SK-N-SH (cell line): ENCODE data around the gene PNPLA1. TPM values are rescaled to one million over a fixed set of nuclear protein-coding genes. Genes with fewer than 3 reads are reported as not detected.

Experiments
- CTCF ChIA-PET: fragments of 300-600, 350-600 bp; formaldehyde crosslinking; extraction: SDS; loops from one replicate; lab custom pipeline; 2021; lab: Yijun Ruan, JAX
- POLR2A ChIA-PET: fragments of 350-600 bp; sonication (Branson Sonifier 250); formaldehyde crosslinking; extraction: SDS; loops from one replicate; lab custom pipeline; 2020; ENCODE audit warnings: antibody characterized with exemption, inconsistent platforms; lab: Yijun Ruan, JAX
- DNase-seq: peaks from one replicate; pipeline ENCODE4 v3.0.0; 2012
- H2AFZ ChIP-seq: fragments of 200-600 bp; sonication (generic); 2 replicates; pipeline ENCODE4 v1.8.1; 2016; ENCODE audit warnings: antibody characterized with exemption, mild to moderate bottlenecking, low read depth
- H3F3A ChIP-seq: fragments of 200-600 bp; sonication (generic); replicated peaks from 2 replicates; pipeline ENCODE3; 2016; ENCODE audit warnings: antibody characterized with exemption, mild to moderate bottlenecking; ENCODE audit not compliant: insufficient read depth
- H3K27ac ChIP-seq, 2 experiments: fragments of 200-500 bp in 1 of 2; fragments of 200-600 bp in 1 of 2; sonication (Bioruptor generic) in 1 of 2; sonication (generic), shearing (Covaris generic) in 1 of 2; 2 replicates each; pipeline versions ENCODE4 v1.5.1 to v1.6.1; 2014 to 2016; ENCODE audit warnings: low read depth in 2 of 2, inconsistent platforms in 1 of 2, low read length in 1 of 2, mild to moderate bottlenecking in 1 of 2, mixed read lengths in 1 of 2
- H3K27me3 ChIP-seq: fragments of 200-600 bp; sonication (generic), shearing (Covaris generic); 2 replicates; pipeline ENCODE4 v1.6.1; 2016; ENCODE audit warnings: mixed run types; ENCODE audit not compliant: insufficient read depth
- H3K36me3 ChIP-seq, 2 experiments: fragments of 200-500 bp in 1 of 2; fragments of 200-600 bp in 1 of 2; sonication (Bioruptor generic) in 1 of 2; sonication (generic) in 1 of 2; replicated peaks in 1 of 2; 2 replicates each; pipeline versions ENCODE3 to v1.5.1; 2014 to 2016; ENCODE audit warnings: low read length in 1 of 2, mild to moderate bottlenecking in 1 of 2; ENCODE audit not compliant: insufficient read depth in 2 of 2, control insufficient read depth in 1 of 2
- H3K4me1 ChIP-seq, 2 experiments: fragments of 200-500 bp in 1 of 2; fragments of 200-600 bp in 1 of 2; sonication (Bioruptor generic) in 1 of 2; sonication (generic), shearing (Covaris generic) in 1 of 2; 2 replicates each; pipeline versions ENCODE4 v1.5.1 to v1.6.1; 2014 to 2016; ENCODE audit warnings: low read depth in 1 of 2, low read length in 1 of 2, mixed run types in 1 of 2; ENCODE audit not compliant: insufficient read depth in 2 of 2, control insufficient read depth in 1 of 2
- H3K4me2 ChIP-seq: fragments of 200-600 bp; sonication (generic), shearing (Covaris generic); 2 replicates; pipeline ENCODE4 v1.6.1; 2017; ENCODE audit warnings: mixed run types
- H3K4me3 ChIP-seq, 2 experiments: fragments of 200-500 bp in 1 of 2; fragments of 200-600 bp in 1 of 2; sonication (Bioruptor generic) in 1 of 2; sonication (generic), shearing (Covaris generic) in 1 of 2; 2 replicates each; pipeline versions ENCODE4 v1.5.1 to v1.8.1; 2014 to 2016; ENCODE audit warnings: low read depth in 2 of 2, inconsistent platforms in 1 of 2, low read length in 1 of 2, mild to moderate bottlenecking in 1 of 2, mixed read lengths in 1 of 2, moderate library complexity in 1 of 2
- H3K79me2 ChIP-seq: fragments of 200-600 bp; sonication (generic); 2 replicates; pipeline ENCODE4 v1.8.1; 2017; ENCODE audit warnings: mild to moderate bottlenecking; ENCODE audit not compliant: insufficient read depth
- H3K9ac ChIP-seq: fragments of 200-600 bp; sonication (generic); 2 replicates; pipeline ENCODE4 v1.6.1; 2017; ENCODE audit warnings: mixed run types
- H3K9me2 ChIP-seq: fragments of 200-600 bp; sonication (generic); 2 replicates; pipeline ENCODE4 v1.6.1; 2017; ENCODE audit warnings: mixed run types
- H3K9me3 ChIP-seq: fragments of 200-600 bp; sonication (generic); 2 replicates; pipeline ENCODE4 v1.6.1; 2017; ENCODE audit warnings: mixed run types, mild to moderate bottlenecking, moderate library complexity
- H4K20me1 ChIP-seq: fragments of 200-600 bp; sonication (generic); 2 replicates; pipeline ENCODE4 v1.6.1; 2017; ENCODE audit warnings: mild to moderate bottlenecking, mixed run types; ENCODE audit not compliant: insufficient read depth
- FOXJ3 ChIP-seq: sonication (generic); formaldehyde crosslinking; IDR thresholded peaks from 2 replicates; pipeline ENCODE4 v1.5.1; 2020; ENCODE audit warnings: mild to moderate bottlenecking, missing genetic modification reagents
- GATA2 ChIP-seq: sonication (generic); formaldehyde crosslinking; IDR thresholded peaks from 2 replicates; pipeline ENCODE4 v1.5.0; 2020; ENCODE audit warnings: mild to moderate bottlenecking, missing genetic modification reagents
- JUND ChIP-seq: IDR thresholded peaks from 2 replicates; pipeline ENCODE4 v1.4.0; 2012
- MEF2A ChIP-seq: IDR thresholded peaks from 2 replicates; pipeline ENCODE4 v1.4.0; 2012; ENCODE audit warnings: low read depth, borderline replicate concordance
- RCOR1 ChIP-seq: fragments of 150-350 bp; IDR thresholded peaks from 2 replicates; pipeline ENCODE4 v1.6.1; 2017; ENCODE audit warnings: antibody characterized with exemption, low read length
- RXRA ChIP-seq: IDR thresholded peaks from 2 replicates; pipeline ENCODE4 v1.4.0; 2012; ENCODE audit warnings: low read depth, mild to moderate bottlenecking, borderline replicate concordance
- WGBS: methylation state at CpG from one replicate; pipeline ENCODE4 v1.1.6; 2017; ENCODE audit warnings: low lambda C conversion rate; 5-methylcytosine and 5-hydroxymethylcytosine counted together
- polyA plus RNA-seq, 3 experiments: library from polyadenylated mRNA; depleted of rRNA; stranded (reverse); fragments of >200 nt; gene quantifications; 2 replicates each; pipeline ENCODE4 v1.2.3, GENCODE V29; 2012
- TF ChIP-seq, protein P1 (sequence below): fragments of 200-600 bp; sonication (generic); IDR thresholded peaks from 2 replicates; pipeline ENCODE4 v1.6.1; 2017; ENCODE audit warnings: antibody characterized with exemption, mild to moderate bottlenecking, moderate library complexity
- TF ChIP-seq, protein P2 (sequence below): IDR thresholded peaks from 2 replicates; pipeline ENCODE4 v1.6.1; 2012; ENCODE audit warnings: mild to moderate bottlenecking, low read depth, low read length, moderate library complexity
- TF ChIP-seq, protein P3 (sequence below): IDR thresholded peaks from 2 replicates; pipeline ENCODE4 v1.4.0; 2012; ENCODE audit warnings: low read depth, borderline replicate concordance
- TF ChIP-seq, protein P4 (sequence below): IDR thresholded peaks from 2 replicates; pipeline ENCODE4 v1.4.0; 2012; ENCODE audit warnings: low read depth, borderline replicate concordance

Gene PNPLA1
- polyA plus RNA-seq, 1 of the 3 experiments (the other 2 are of a cell fraction) = not detected

DNA sequence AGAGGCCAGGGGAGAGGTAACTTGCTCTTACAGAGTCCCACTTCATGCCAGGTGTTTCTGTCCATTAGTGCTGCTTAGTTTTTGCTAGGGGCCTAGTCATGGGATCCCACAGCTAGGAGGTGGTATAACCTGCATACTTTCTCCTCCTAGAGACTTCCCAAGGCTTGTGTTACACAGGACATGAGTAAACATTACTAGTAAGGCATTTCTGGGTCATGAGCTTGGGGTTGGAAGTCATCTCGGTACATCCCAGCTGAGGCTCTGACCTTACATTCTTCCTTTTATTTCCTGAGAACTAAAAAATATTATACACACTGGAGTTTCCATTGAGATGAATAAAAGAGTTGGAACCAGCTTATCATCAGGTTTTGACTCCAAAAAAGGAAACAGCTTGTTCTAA, 20.9 kb upstream of the PNPLA1 start:
- DNase-seq = no peak
- H3K9me2 ChIP-seq = no peaks in the 10 kb centered on the region
- peaks cover 0 to 18% of the 10 kb centered on the region in 2 experiments; a peak in 1 of 4 replicates for H3K4me1 ChIP-seq
- TF ChIP-seq JUND (no peak), GATA2 (CRISPR knock-in tag) (no peak), RXRA (no peak), MEF2A (no peak), FOXJ3 (no peak), RCOR1 (no peak)
- TF ChIP-seq, protein P1, sequence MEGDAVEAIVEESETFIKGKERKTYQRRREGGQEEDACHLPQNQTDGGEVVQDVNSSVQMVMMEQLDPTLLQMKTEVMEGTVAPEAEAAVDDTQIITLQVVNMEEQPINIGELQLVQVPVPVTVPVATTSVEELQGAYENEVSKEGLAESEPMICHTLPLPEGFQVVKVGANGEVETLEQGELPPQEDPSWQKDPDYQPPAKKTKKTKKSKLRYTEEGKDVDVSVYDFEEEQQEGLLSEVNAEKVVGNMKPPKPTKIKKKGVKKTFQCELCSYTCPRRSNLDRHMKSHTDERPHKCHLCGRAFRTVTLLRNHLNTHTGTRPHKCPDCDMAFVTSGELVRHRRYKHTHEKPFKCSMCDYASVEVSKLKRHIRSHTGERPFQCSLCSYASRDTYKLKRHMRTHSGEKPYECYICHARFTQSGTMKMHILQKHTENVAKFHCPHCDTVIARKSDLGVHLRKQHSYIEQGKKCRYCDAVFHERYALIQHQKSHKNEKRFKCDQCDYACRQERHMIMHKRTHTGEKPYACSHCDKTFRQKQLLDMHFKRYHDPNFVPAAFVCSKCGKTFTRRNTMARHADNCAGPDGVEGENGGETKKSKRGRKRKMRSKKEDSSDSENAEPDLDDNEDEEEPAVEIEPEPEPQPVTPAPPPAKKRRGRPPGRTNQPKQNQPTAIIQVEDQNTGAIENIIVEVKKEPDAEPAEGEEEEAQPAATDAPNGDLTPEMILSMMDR = no peak
- TF ChIP-seq, protein P2, sequence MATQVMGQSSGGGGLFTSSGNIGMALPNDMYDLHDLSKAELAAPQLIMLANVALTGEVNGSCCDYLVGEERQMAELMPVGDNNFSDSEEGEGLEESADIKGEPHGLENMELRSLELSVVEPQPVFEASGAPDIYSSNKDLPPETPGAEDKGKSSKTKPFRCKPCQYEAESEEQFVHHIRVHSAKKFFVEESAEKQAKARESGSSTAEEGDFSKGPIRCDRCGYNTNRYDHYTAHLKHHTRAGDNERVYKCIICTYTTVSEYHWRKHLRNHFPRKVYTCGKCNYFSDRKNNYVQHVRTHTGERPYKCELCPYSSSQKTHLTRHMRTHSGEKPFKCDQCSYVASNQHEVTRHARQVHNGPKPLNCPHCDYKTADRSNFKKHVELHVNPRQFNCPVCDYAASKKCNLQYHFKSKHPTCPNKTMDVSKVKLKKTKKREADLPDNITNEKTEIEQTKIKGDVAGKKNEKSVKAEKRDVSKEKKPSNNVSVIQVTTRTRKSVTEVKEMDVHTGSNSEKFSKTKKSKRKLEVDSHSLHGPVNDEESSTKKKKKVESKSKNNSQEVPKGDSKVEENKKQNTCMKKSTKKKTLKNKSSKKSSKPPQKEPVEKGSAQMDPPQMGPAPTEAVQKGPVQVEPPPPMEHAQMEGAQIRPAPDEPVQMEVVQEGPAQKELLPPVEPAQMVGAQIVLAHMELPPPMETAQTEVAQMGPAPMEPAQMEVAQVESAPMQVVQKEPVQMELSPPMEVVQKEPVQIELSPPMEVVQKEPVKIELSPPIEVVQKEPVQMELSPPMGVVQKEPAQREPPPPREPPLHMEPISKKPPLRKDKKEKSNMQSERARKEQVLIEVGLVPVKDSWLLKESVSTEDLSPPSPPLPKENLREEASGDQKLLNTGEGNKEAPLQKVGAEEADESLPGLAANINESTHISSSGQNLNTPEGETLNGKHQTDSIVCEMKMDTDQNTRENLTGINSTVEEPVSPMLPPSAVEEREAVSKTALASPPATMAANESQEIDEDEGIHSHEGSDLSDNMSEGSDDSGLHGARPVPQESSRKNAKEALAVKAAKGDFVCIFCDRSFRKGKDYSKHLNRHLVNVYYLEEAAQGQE = no peak
- TF ChIP-seq, protein P3, sequence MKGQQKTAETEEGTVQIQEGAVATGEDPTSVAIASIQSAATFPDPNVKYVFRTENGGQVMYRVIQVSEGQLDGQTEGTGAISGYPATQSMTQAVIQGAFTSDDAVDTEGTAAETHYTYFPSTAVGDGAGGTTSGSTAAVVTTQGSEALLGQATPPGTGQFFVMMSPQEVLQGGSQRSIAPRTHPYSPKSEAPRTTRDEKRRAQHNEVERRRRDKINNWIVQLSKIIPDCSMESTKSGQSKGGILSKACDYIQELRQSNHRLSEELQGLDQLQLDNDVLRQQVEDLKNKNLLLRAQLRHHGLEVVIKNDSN = no peak
- TF ChIP-seq, protein P4, sequence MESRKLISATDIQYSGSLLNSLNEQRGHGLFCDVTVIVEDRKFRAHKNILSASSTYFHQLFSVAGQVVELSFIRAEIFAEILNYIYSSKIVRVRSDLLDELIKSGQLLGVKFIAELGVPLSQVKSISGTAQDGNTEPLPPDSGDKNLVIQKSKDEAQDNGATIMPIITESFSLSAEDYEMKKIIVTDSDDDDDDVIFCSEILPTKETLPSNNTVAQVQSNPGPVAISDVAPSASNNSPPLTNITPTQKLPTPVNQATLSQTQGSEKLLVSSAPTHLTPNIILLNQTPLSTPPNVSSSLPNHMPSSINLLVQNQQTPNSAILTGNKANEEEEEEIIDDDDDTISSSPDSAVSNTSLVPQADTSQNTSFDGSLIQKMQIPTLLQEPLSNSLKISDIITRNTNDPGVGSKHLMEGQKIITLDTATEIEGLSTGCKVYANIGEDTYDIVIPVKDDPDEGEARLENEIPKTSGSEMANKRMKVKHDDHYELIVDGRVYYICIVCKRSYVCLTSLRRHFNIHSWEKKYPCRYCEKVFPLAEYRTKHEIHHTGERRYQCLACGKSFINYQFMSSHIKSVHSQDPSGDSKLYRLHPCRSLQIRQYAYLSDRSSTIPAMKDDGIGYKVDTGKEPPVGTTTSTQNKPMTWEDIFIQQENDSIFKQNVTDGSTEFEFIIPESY = no peak
- TF ChIP-seq, all 33 proteins: peak for 0
- 94% methylated on average over 1 of the region's 1 CpG for WGBS
- Histone ChIP-seq H3K27ac (no peak overlapping the region), H2AFZ (no peak overlapping the region), H3K9ac (no peak overlapping the region), H3K9me3 (no peaks in the 10 kb centered on the region), H3K27me3 (no peaks in the 10 kb centered on the region), H3F3A (no peaks in the 10 kb centered on the region), H3K79me2 (no peaks in the 10 kb centered on the region), H3K4me3 (no peak overlapping the region), H4K20me1 (no peaks in the 10 kb centered on the region), H3K4me2 (no peak overlapping the region), H3K36me3 (no peaks in the 10 kb centered on the region)
- ChIA-PET CTCF (no interaction called here), POLR2A (no interaction called here)
